Measurements from ENCODE around the gene SMOC2.
"Not testable (repeated sequence)": the region's sequence is repeated elsewhere in the genome, so short reads cannot be mapped to it uniquely, and the experiment has no call there.

The SMOC2 gene

DNA sequence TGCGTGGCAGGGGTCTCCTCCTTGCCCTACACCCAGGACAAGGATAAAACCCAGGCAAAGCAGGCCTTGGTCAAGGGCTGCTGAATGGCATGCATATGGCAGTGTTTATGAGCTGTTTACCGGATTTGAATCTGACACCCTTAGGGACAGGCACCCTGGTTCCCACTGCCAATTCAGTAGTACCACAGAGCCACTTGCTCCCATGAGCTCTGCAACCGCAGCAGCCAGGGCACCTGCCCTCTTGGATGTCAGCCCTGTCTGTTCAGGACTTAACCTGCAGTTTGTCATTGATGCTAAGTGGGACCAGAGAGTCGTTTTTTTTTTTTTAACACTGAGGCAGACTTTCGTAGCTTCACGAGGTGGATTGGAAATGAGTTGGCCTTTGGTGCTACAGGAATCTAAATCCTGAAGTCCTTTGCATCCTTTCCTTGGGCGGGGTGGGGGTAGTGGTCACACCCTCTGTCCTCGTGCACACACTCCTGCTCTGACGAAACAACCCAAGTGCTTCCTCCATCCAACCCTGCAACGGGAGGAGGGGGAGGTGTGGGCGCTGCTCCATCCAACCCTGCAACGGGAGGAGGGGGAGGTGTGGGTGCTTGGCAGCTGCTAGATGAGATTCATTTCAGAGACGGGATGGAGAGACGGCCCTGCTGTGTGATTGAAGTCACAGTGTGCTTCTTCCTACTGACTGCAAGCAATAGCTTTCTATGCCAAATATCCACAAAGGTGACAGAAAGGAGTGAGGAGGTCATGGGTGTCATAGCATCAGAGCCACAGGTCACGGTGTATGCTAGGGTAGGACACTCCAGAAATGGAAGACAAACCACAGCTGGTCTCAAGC lies 166.5 kb downstream of the SMOC2 start:
- DNase-seq = no peak

DNA sequence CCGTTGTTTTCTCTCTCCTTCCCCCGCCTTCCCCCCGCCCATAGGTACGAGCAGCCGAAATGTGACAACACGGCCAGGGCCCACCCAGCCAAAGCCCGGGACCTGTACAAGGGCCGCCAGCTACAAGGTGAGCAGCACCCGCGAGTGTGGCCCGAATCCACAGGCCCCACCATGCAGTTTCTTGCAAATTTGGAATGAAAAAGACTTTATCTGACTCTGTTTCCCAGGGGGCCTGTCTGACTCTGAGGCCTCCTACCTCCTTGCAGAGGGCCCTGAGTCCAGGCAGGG lies 167.1 kb downstream of the SMOC2 start:
- DNase-seq = no peak

DNA sequence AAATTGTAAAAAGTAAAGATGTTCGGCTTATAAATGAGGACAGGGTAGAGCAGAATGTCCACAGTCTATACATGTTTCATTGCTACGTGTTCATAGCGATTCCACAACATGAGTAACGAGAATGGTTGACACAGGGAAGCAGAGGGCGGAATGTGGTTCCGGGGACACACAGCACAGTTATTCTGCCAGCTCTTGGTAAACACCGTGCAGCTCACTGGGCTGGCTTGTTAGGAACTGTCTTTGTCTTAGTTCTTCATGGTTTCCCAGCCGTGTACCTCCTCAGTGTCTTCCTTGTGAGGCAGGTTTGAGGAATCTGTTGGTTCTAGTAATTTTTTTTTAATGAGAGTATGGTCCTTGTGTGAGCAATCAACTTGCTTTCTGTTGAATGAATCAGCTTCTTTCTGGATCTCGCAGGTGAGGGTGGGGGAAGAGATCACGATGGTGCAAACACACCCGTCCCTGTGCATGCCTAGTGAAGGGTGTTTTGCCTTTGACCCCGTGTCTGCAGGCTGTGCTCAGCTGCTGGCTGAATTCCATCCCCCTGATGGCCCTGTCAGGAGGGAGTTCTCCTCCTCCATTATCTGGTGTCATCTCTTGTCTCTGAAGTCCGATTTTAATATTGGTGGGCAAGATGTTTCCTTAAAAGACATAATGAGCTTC lies 168.2 kb downstream of the SMOC2 start:
- no peak for DNase-seq

DNA sequence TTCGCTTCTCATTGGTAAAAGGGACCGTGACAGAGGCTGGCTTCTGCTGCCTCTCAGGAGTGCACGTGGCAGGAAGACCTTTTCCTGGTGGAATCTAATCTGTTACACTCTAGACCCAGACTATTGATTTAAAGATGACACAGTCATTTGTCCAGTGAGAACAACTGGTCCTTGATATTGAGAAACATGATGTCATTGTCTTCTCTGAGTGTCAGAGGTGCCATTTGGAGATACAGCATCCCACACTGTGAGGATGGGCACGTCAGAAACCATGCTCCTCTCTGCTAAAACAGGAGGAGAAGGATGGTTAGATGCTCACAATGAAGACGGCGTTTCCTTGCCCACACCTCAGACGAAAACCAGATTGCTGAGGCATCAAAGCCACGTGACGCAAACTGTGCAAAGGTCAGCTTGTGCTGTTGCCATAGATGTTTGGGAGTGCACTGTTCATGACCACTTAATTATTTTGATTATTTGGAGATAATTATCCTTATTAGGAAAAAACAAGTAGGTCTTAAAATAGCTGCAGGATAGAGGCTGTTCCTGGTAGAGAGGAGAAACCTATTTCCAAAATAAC lies 169.0 kb downstream of the SMOC2 start:
- DNase-seq = no peak

DNA sequence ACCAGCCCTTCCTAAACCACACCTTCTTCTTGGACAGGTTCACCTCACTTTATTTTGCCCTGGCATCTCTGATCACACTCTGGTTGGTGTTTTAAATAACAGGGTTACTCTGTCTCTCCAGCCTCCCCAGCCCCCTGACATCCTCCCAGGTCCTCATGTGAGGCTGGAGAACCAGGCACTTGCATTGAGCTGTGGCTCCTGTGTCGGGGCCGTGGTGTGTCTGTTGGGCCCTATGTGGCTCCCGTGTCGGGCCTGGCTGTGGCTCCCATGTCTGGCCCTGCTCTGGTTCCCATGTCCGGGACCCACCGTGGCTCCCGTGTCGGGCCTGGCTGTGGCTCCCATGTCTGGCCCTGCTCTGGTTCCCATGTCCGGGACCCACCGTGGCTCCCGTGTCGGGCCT lies 170.0 kb downstream of the SMOC2 start:
- DNase-seq = not testable (repeated sequence)

DNA sequence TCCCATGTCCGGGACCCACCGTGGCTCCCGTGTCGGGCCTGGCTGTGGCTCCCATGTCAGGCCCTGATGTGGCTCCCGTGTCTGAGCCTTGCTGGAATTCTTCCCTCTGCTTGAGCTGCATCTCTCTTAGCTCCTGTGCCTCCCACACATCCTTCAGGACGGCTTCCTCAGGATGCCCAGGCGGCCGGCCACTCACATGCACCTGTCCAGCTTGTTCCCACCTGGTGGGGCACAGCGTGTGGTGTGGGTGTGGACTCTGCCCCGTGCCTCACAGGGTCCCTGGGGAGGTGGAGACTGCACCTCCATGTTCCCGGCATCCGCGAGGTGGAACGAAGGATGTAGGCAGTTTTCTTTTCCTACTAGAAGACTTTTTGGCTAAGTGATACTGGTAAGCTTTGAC lies 170.7 kb downstream of the SMOC2 start:
- DNase-seq = no peak

DNA sequence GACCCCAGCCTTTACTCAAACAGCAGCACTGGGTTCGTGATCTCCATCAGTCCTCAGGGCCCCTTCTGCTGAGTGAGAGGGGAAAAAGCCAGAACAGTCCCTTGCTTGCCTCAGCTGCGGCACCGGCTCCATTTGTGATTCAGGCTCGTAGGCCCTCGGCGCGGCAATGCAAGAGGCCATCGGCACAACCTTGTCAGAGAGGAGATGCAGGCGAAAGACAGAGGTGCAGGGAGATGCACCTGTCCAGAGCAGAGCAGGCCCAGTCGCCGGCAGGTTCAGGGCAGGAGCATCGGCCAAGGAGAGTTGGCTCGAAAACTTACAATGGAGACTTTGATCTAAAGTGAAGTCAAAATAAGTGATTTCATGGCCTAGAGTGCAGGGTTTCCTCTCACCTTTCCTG lies 171.6 kb downstream of the SMOC2 start:
- no peak for DNase-seq

DNA sequence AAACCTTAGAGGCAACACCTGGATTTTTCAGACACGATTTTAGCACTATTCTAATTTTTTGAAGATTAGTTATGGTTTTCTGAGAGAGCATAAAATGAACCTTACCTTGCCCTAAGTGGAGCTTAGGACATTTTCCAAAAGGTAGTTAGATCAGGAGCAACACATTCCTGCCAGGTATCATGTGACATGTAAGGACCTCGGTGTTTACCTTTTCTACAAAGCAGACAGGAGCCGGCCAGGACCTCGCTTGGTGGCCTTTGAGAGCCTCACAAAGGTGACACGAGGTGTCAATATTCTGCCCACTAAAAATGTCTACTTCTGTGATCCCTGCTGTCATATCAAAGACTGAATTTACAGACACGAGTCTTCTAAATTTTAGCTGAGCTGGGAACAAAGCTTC lies 174.9 kb downstream of the SMOC2 start:
- DNase-seq = no peak

DNA sequence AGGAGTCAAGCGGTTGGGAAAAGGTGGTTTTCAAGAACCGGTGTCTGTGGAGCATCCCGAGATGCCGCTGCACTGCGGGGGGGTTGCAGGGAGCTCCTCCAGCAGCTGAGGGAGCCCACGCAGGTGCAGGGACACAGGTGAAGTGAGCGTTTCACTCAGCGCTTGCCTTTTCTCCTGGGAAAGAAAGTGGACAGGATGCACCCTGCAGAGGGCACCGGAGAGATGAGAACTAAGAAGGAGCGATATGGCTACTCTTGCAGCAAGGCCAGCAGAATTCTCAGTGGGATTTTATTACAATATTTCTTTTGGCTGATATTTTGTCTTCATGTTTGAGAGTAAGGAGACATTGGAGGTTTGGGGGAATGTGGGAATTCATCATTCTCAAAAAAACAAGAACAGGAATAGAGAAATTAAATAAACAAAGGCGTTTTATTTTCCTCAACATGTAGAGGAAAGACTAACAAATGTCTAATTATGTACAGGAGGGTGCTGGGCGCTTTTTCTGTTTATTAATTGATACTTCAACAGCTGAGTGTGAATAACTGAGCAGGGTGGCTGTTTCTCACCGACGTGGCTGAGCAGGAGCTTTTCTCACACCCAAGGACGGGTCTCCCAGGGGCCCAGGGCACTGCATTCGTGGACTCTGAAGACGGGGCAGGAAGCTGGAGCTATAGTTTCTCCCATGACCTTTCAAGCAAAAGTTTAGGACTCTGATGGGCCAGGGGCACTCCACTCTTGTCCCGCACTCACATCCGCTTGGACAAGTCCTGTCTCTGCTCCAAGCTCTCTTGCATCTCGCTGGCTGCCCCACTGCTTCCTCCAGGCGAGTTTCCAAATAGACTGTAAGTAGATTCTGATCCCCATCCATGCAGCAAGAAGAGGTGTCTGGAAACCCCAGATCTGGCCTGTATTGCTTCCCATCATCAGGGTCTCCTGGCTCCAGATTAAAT lies 176.1 kb downstream of the SMOC2 start:
- no peak for DNase-seq

DNA sequence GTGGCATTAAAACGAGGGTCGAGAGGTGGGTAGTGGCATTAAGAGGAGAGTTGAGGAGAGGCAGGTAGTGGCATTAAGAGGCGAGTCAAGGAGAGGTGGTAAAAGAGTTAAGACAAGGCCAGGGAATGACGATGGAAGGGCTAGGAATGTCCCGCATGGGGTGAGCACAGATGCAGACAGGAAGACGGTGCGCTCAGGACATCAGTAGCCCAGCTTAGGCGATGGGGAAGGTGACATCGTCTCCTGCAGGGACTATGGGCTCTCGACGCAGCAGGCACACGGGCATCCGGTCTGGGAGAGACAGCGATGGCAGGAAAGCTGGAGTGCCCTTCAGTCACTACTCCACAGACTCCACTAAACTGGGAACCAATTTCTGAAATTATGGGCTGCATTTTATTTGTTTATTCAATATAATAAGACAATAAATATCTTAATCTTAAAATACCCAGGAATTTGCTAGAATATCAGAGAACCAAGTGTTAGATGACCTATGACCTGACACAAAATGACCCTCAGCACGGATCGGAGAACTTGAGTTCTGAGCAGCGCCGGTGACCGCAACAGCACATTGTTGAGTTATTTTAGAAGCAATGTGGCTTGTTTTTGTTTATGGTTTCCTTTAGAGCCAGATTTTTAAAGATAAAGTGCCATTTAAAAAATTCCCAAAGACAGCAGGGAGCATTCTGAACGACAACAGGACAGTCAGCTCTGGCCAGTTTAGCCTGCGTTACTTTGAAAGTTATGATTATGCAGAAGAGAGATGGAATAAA lies 177.7 kb downstream of the SMOC2 start:
- no peak for DNase-seq

DNA sequence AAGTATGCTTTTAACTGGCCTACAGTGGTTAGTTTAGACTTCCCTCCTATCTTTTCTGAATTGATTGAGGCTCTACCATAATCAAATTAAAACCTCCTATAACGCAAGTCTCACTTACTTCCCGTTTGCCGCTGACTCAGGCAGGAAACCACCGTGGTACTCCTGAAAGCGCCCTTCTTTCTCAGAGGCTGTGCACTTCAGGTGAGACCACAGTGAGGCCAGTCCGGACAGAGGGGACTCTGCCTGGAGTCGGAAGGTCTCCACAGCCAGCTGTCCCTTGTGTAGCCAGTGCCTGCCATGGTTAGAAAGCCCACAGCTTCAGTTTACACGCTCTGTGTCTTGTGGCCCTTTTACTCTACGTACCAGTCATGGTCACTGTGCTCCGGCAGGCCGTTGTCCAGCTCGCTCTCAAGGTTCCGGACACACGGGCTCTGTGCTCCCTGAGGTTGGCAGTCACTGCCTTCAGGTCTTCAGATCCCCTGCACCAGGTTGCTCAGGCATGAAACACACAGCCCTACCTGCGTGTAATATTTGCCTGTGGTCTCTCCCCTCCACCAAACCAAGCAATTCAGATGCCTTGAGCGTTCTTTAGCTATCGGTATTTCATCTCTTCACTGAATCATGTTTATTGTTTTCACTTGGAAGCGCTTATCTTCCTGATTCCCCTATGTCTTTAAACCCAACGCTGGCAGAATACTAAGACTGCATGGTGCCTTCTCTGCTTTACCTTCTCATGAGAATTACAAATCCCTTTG lies 178.8 kb downstream of the SMOC2 start:
- DNase-seq = no peak

DNA sequence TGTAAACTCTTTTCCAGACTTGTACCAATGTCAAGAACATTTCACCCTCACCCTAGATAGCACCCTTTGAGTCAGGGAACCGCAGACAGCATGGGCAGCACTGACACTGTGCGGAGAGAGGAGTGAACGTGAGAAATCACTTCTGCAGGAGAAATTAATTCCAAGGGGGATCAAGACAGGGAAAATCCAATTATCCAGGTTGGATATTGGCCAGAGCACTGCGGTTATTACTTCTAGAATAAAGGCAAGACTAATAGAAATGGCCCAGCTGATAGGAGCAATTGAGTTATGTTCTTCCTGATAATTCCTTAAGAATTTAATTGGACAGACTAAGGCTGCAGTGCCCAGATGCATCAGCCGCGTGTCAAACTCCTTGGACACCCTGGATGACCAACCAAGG lies 179.6 kb downstream of the SMOC2 start:
- DNase-seq = no peak

DNA sequence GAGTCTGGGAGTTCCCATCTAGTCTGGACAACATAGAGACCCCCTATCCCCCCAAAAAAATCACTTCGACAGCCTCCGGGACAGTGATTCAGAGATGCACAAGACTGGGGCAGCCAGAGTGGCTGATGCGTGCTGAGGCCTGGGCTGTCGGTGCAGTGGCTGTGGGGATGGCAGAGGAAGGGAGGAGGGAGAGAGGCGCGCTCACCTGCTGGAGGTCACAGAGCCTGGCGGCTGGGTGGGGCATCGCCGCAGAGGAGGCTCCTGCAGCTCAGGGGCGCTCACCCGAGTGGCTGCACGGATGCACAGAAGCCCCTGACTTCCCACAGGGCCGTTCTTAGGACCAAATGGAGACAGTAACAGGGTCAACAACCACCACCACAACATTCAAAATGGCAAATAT lies 182.8 kb downstream of the SMOC2 start:
- DNase-seq = no peak

DNA sequence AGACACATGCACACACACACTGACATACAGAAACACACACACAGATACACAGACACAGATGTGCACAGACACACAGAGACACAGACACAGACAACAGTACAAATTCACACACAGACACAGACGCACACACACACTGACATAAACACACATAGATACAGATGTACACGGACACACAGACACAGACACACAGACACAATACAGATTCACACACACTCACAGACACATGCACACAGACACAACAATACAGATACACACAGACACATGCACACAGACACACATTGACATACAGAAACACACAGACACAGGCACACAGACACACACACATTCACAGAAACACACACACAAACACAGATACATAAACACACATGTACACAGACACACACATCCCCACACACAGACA lies 183.6 kb downstream of the SMOC2 start:
- no peak for DNase-seq

DNA sequence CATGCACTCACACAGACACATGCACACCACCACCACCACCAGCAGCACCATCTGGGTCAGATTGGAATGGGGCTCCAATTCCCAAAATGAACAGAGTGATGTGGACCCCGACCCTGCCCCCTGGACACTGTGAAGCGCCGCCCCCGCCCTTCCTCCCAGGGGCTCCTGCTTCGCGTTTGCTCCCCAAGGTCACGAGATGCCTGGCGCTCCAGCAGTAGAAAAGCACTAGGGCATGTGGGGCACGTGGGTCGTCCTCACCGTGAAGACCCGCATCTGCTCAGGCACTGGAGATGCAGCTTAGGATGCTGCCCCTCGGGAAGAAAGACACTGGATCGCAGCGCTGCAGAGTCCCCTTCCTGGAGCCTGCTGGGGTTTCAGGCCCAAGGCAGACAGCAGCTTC lies 184.0 kb downstream of the SMOC2 start:
- DNase-seq = no peak

DNA sequence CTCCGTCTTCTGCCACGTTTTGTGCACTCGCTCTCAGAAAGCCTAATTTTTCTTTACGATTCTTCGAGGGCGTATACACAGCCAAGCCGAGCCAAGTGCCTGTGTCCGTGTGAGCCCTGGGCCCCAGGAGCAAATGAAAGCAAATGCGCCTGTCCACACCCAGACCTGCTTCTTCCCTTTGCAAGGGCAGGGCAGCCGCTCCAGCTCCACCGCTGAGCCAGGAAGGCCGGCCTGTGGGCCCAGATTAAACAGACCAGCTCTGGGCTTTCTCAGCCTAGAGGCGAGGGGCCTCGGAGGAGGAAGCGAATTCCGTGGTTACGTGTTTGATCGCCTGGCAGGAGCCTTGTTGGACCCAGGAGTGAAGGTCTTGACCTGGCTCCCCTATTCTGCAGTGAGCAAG lies 184.6 kb downstream of the SMOC2 start:
- no peak for DNase-seq

DNA sequence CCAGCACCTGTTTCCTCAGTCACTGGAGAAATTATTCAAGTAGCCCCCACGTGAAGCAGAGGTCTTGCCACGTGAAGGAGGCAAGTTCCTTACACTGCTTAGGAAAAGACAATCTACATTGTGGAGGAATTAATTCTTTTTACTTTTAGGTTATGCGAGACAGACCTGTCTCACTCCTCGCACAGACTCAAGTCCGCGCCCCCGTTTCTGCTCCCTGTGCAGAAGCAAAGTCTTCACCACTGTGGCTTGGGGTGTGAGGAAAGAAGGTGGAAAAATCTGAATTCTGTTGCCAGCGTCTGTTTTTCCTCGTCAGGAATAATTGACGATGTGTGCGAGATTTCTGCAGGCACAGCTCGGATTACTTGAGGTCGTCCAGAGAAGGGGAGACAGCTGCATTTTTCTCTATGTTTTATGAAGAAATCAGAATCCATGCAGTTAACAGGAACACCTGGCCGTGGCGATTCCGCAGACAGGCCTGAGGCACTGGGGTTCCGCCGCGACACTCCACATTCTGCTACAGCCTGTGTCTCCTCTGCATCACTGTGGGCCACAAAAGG lies 185.1 kb downstream of the SMOC2 start:
- DNase-seq = no peak

DNA sequence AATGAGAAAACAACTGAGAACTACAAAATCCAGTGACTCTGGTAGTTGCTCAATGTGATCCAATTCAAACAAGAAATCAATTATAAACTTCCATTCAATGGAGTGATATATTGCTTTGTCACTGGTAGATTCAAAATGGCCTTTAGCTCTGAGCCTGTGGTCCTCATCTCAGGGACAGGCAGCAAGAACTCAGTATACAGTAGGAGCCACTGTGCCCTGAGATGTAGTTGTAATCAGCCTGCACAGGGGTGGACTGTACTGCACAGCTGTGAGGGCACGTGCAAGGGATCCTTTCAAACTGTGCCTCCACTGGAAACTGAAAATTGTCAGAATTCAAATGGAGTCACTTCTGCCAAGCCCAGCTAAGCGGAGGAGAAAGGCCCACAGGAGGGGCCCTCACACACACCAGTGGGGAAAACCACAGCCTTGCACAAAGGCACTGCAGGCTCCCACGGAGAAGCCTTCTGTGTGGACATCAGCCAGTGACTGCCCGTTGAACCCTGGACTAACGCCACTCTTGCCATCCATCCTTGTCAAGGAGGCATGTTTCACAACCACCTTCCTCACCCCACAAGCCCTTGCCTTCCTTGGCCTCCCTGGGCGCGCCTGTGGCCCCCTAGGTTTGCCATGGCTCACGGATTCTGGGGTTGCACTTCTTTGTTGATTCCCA lies 186.7 kb downstream of the SMOC2 start:
- no peak for DNase-seq

DNA sequence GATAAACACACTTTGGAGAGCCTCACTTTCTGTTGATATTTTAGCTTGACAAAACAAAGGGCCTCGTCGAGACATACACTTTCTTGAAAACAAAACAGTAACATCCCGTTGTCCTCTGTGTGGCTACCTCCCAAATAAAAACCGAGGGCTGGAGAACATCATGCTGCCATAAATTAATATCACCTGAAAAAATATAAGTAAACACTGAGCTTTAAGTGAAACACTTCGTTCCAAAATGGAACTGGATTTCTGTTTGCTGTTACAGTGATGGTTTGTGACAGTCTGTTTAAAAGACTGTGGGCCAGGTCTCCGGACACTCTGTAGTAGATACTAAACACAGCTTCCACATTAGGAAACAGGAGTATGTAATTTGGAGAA lies 187.2 kb downstream of the SMOC2 start:
- no peak for DNase-seq

DNA sequence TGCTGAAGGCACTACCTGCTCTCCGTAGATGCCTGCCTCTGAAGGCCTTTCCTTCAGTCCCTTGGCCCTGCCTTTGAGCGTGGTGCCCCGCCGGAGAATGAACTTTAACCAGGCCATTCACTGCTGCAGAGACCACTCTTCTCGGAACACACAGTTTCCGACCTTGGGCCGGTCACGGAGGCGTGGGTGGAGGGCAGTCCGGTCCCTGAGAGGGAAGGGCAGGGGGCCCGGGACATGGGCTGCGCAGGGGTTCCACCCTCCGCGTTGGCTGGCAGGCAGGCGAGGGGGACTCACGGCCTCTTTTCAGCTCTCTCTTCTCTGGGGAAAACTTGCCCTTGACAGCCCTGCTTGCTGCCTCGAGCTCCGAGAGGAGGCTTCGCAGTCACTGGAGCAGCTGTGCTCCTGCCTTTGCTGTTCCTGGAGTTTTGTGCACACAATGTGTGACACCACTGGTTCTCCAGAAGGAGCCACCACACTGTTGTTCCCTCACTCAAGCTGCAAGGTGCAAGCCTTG lies 187.8 kb downstream of the SMOC2 start:
- no peak for DNase-seq

DNA sequence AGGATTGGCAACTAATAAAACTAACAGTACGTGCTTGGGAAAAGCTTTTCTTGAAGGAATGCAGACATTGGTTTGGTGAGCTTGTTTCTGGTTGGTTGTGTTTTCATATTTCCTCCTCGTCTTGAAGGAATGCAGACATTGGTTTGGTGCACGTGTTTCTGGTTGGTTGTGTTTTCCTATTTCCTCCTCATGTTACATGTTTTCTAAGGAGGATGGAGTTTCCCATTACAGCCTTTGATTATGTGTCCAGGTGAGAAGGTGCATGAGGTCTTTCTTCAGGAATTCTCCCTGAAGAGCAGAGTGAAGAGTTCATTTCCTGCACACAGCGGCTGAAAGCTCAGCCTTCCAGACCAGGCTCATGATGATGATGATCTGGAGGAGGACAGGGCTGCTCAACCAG lies 190.6 kb downstream of the SMOC2 start:
- DNase-seq = no peak

Data from activated CD8-positive, alpha-beta memory T cell treated with anti-CD3 and anti-CD28 coated beads, Interleukin-2, amount 50 U/mL, for 48 hours (primary cell).